Astrocyte (in vitro differentiated cells and primary cell): ENCODE data around the gene GRK5. TPM values are rescaled to one million over a fixed set of nuclear protein-coding genes. Genes with fewer than 3 reads are reported as not detected.

Source experiments
- DNase-seq: peaks from one replicate; pipeline ENCODE4 v3.0.0-alpha.2; 2010; ENCODE audit warnings: low read depth
- FAIRE-seq: peaks from 2 replicates; lab custom pipeline; 2011; peaks lifted over from hg19 to GRCh38; lab: Jason Lieb, UNC
- H2AFZ ChIP-seq: 2 replicates; pipeline ENCODE4 v1.6.0; 2012; ENCODE audit warnings: low read depth, low read length, inconsistent platforms
- H3K27ac ChIP-seq: 2 replicates; pipeline ENCODE4 v1.5.1; 2011; ENCODE audit warnings: low read depth, low read length, inconsistent platforms
- H3K27me3 ChIP-seq: 2 replicates; pipeline ENCODE4 v1.6.0; 2011; ENCODE audit warnings: low read length, inconsistent platforms; ENCODE audit not compliant: insufficient read depth
- H3K36me3 ChIP-seq: 2 replicates; pipeline ENCODE4 v1.5.1; 2011; ENCODE audit warnings: low read length, inconsistent platforms; ENCODE audit not compliant: insufficient read depth
- H3K4me1 ChIP-seq: 2 replicates; pipeline ENCODE4 v1.5.1; 2011; ENCODE audit warnings: low read length, inconsistent platforms; ENCODE audit not compliant: insufficient read depth
- H3K4me2 ChIP-seq: 2 replicates; pipeline ENCODE4 v1.6.0; 2012; ENCODE audit warnings: low read length, inconsistent platforms
- H3K4me3 ChIP-seq: 2 replicates; pipeline ENCODE4 v1.5.1; 2011; ENCODE audit warnings: low read depth, mild to moderate bottlenecking, low read length, inconsistent platforms; ENCODE audit not compliant: insufficient read depth
- H3K79me2 ChIP-seq: 2 replicates; pipeline ENCODE4 v1.6.0; 2012; ENCODE audit warnings: mild to moderate bottlenecking, low read length, inconsistent platforms; ENCODE audit not compliant: insufficient read depth
- H3K9ac ChIP-seq: 2 replicates; pipeline ENCODE4 v1.6.0; 2012; ENCODE audit warnings: mild to moderate bottlenecking, low read length, inconsistent platforms
- H3K9me3 ChIP-seq: 2 replicates; pipeline ENCODE4 v1.5.1; 2012; ENCODE audit warnings: low read depth, mild to moderate bottlenecking, low read length, inconsistent platforms; ENCODE audit not compliant: insufficient read depth
- H4K20me1 ChIP-seq: 2 replicates; pipeline ENCODE4 v1.6.0; 2012; ENCODE audit warnings: low read length, inconsistent platforms; ENCODE audit not compliant: insufficient read depth
- H3K27ac Mint-ChIP-seq: one replicate; pipeline ENCODE4 v1.8.0; 2021; ENCODE audit warnings: mild to moderate bottlenecking, mixed read lengths; ENCODE audit not compliant: unreplicated experiment
- H3K27me3 Mint-ChIP-seq: one replicate; pipeline ENCODE4 v1.8.0; 2021; ENCODE audit warnings: low read depth, mixed read lengths; ENCODE audit not compliant: unreplicated experiment
- H3K36me3 Mint-ChIP-seq: one replicate; pipeline ENCODE4 v1.8.0; 2021; ENCODE audit warnings: low read depth, mixed read lengths; ENCODE audit not compliant: unreplicated experiment
- H3K4me1 Mint-ChIP-seq: one replicate; pipeline ENCODE4 v1.8.0; 2021; ENCODE audit warnings: low read depth, mixed read lengths; ENCODE audit not compliant: unreplicated experiment
- H3K4me3 Mint-ChIP-seq: one replicate; pipeline ENCODE4 v1.8.0; 2021; ENCODE audit warnings: mild to moderate bottlenecking, moderate library complexity, mixed read lengths; ENCODE audit not compliant: unreplicated experiment
- H3K9me3 Mint-ChIP-seq: one replicate; pipeline ENCODE4 v1.8.0; 2021; ENCODE audit warnings: mild to moderate bottlenecking, mixed read lengths; ENCODE audit not compliant: unreplicated experiment
- EZH2 ChIP-seq: IDR thresholded peaks from 2 replicates; pipeline ENCODE4 v1.6.1; 2012; ENCODE audit warnings: mild to moderate bottlenecking, low read length, inconsistent platforms; ENCODE audit not compliant: insufficient read depth
- total RNA-seq: library from RNA; stranded (reverse); gene quantifications from 2 replicates; pipeline ENCODE4 v1.2.1, GENCODE V29; 2021
- TF ChIP-seq, protein P1 (sequence below): IDR thresholded peaks from 2 replicates; pipeline ENCODE4 v1.5.1; 2011; ENCODE audit warnings: low read depth, mild to moderate bottlenecking, inconsistent platforms, low read length, moderate library complexity; ENCODE audit not compliant: insufficient read depth

The GRK5 gene
- total RNA-seq, 1 donor from 2014 or later: 8.5 TPM

- H3K4me3 ChIP-seq: no peak overlapping the region
- peaks cover 13% of the 10 kb centered on the region for H3K9me3 Mint-ChIP-seq
- DNase-seq: no peak
- no peaks in the 10 kb centered on the region for H3K36me3 ChIP-seq
- peaks cover 4% of the 10 kb centered on the region for H3K4me1 ChIP-seq
- H3K27me3 Mint-ChIP-seq: no peaks in the 10 kb centered on the region
- no peaks in the 10 kb centered on the region for H3K79me2 ChIP-seq
- H3K4me1 Mint-ChIP-seq: peaks cover 2% of the 10 kb centered on the region
- H2AFZ ChIP-seq: no peak overlapping the region
- H3K4me2 ChIP-seq: no peak overlapping the region
- peaks cover 10% of the 10 kb centered on the region for H4K20me1 ChIP-seq
- no peaks in the 10 kb centered on the region for H3K27me3 ChIP-seq
- no peak for FAIRE-seq
- no peak overlapping the region for H3K27ac ChIP-seq
- H3K27ac Mint-ChIP-seq: no peak overlapping the region
- H3K36me3 Mint-ChIP-seq: peaks cover 5% of the 10 kb centered on the region
- H3K9me3 ChIP-seq: no peaks in the 10 kb centered on the region
- H3K4me3 Mint-ChIP-seq: no peak overlapping the region
- no peak overlapping the region for H3K9ac ChIP-seq
- TF ChIP-seq EZH2: no peak
- TF ChIP-seq, protein P1, sequence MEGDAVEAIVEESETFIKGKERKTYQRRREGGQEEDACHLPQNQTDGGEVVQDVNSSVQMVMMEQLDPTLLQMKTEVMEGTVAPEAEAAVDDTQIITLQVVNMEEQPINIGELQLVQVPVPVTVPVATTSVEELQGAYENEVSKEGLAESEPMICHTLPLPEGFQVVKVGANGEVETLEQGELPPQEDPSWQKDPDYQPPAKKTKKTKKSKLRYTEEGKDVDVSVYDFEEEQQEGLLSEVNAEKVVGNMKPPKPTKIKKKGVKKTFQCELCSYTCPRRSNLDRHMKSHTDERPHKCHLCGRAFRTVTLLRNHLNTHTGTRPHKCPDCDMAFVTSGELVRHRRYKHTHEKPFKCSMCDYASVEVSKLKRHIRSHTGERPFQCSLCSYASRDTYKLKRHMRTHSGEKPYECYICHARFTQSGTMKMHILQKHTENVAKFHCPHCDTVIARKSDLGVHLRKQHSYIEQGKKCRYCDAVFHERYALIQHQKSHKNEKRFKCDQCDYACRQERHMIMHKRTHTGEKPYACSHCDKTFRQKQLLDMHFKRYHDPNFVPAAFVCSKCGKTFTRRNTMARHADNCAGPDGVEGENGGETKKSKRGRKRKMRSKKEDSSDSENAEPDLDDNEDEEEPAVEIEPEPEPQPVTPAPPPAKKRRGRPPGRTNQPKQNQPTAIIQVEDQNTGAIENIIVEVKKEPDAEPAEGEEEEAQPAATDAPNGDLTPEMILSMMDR: no peak
These were observed 144.7 kb downstream of the GRK5 start for GRCh38 chr10:119352042-119352441.

DNA sequence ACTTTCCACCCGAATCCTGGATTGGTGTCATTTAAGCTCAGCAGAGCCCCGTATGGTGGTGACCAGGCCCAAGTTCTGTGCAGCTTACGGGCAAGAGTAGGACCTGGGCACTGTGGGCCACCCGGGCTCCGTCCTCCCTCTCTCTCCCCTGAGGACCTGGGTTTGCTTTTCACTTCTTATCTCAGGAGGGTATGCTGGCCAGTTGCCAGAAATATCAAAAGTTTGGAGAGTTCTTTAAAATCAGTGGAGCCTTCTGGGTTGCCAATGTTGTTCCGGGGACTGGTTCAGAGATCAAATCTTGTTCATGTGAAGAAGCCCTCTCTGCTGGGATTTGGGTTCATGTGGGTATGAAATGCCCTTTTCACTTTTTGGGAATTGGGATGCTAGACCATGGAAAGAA lies 145.4 kb downstream of the GRK5 start:
- peaks cover 5% of the 10 kb centered on the region for H4K20me1 ChIP-seq
- no peak overlapping the region for H3K27ac Mint-ChIP-seq
- H3K4me3 ChIP-seq: no peak overlapping the region
- peaks cover 5% of the 10 kb centered on the region for H3K36me3 Mint-ChIP-seq
- H3K9me3 Mint-ChIP-seq: peaks cover 13% of the 10 kb centered on the region
- no peak overlapping the region for H3K9ac ChIP-seq
- H3K27ac ChIP-seq: no peak overlapping the region
- TF ChIP-seq, protein P1: no peak
- H3K27me3 ChIP-seq: no peaks in the 10 kb centered on the region
- H3K9me3 ChIP-seq: no peaks in the 10 kb centered on the region
- H3K4me2 ChIP-seq: no peak overlapping the region
- H3K4me1 Mint-ChIP-seq: peaks cover 2% of the 10 kb centered on the region
- H3K79me2 ChIP-seq: no peaks in the 10 kb centered on the region
- H3K4me1 ChIP-seq: peaks cover 4% of the 10 kb centered on the region
- H3K4me3 Mint-ChIP-seq: no peak overlapping the region
- H2AFZ ChIP-seq: no peak overlapping the region
- DNase-seq: no peak
- no peaks in the 10 kb centered on the region for H3K27me3 Mint-ChIP-seq
- H3K36me3 ChIP-seq: no peaks in the 10 kb centered on the region
- no peak for FAIRE-seq

GRCh38 chr10:119353421-119353820 lies 146.1 kb downstream of the GRK5 start:
- Histone ChIP-seq H3K79me2 (no peaks in the 10 kb centered on the region), H3K9ac (no peak overlapping the region), H3K9me3 (no peaks in the 10 kb centered on the region), H3K4me2 (no peak overlapping the region), H2AFZ (no peak overlapping the region), H3K4me3 (no peak overlapping the region), H3K4me1 (peaks cover 4% of the 10 kb centered on the region), H3K36me3 (no peaks in the 10 kb centered on the region), H4K20me1 (peaks cover 5% of the 10 kb centered on the region), H3K27me3 (no peaks in the 10 kb centered on the region), H3K27ac (no peak overlapping the region)
- FAIRE-seq: no peak
- no peak for TF ChIP-seq EZH2
- TF ChIP-seq, protein P1: no peak
- H3K27ac Mint-ChIP-seq: no peak overlapping the region
- peaks cover 5% of the 10 kb centered on the region for H3K36me3 Mint-ChIP-seq
- H3K4me3 Mint-ChIP-seq: no peak overlapping the region
- H3K4me1 Mint-ChIP-seq: peaks cover 2% of the 10 kb centered on the region
- peaks cover 13% of the 10 kb centered on the region for H3K9me3 Mint-ChIP-seq
- no peaks in the 10 kb centered on the region for H3K27me3 Mint-ChIP-seq
- no peak for DNase-seq
